ENCODE results near the gene NSF.
"Not testable (repeated sequence)": the region's sequence is repeated elsewhere in the genome, so short reads cannot be mapped to it uniquely, and the experiment has no call there.

The NSF gene

DNA sequence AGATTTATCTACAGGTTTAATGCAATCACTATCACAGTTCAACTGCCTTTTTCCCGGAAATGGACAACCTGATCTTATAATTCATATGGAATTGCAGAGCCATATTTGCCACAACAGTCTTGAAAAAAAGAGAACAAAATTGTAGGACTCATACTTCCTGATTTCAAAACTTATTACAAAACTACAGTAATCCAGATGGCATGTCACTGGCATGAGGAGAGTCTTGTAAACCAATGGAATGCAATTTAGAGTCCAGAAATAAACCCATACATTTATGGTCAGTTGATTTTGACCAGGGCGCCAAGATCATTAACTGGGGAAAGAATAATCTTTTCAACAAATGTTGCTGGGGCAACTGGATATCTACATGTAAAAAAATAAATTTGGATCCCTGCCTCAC, 20.8 kb downstream of the NSF start:
- H3K27me3 ChIP-seq (replicated peaks in 2 of 5; ENCODE audit: control insufficient read depth in 4 of 5, insufficient read depth in 5 of 5, low read length in 4 of 5); H3K9me3 ChIP-seq (ENCODE audit: control extremely low read depth in 1 of 5, control insufficient read depth in 4 of 5, insufficient read depth in 2 of 5, low read depth in 1 of 5, low read length in 4 of 5); CTCF ChIA-PET; H3K4me3 ChIP-seq (ENCODE audit: control insufficient read depth in 1 of 7, extremely low read depth in 1 of 7, insufficient read depth in 4 of 7, low read depth in 2 of 7, low read length in 6 of 7); H3K36me3 ChIP-seq (ENCODE audit: control insufficient read depth in 4 of 4, insufficient read depth in 4 of 4, low read length in 3 of 4); H3K4me1 ChIP-seq (ENCODE audit: control extremely low read depth in 1 of 4, control insufficient read depth in 4 of 4, insufficient read depth in 4 of 4, low read length in 3 of 4); POLR2A ChIA-PET; DNase-seq; H3K27ac ChIP-seq (ENCODE audit: insufficient read depth in 1 of 2, low read depth in 1 of 2, low read length in 2 of 2, poor library complexity in 1 of 2, severe bottlenecking in 2 of 2): not testable (repeated sequence)
- WGBS (ENCODE audit: insufficient coverage) = no CpG with 5 or more reads among the region's 2 CpGs

DNA sequence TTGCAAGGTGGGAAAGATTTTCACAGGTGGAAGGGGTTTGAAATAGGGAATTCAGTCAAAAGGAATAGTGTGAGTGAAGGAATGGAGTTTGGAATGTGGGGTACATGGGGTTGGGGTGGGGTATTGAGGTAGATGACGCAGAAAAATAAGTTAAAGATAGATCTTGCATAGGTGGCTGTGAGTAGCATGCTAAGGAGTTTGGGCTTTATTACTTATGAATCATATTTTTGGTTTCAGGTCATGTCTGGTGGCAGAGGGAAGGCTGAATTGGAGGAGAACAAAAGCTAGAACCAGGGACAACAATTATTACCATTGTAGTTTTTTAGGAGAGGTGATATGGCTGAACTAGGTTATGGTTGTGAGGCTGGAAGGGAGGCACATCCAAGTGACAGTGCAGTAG, 23.4 kb downstream of the NSF start:
- POLR2A ChIA-PET; H3K4me3 ChIP-seq (ENCODE audit: control insufficient read depth in 1 of 7, extremely low read depth in 1 of 7, insufficient read depth in 4 of 7, low read depth in 2 of 7, low read length in 6 of 7); H3K36me3 ChIP-seq (ENCODE audit: control insufficient read depth in 4 of 4, insufficient read depth in 4 of 4, low read length in 3 of 4); H3K4me1 ChIP-seq (ENCODE audit: control extremely low read depth in 1 of 4, control insufficient read depth in 4 of 4, insufficient read depth in 4 of 4, low read length in 3 of 4); DNase-seq; H3K27ac ChIP-seq (ENCODE audit: insufficient read depth in 1 of 2, low read depth in 1 of 2, low read length in 2 of 2, poor library complexity in 1 of 2, severe bottlenecking in 2 of 2); CTCF ChIA-PET; H3K9me3 ChIP-seq (ENCODE audit: control extremely low read depth in 1 of 5, control insufficient read depth in 4 of 5, insufficient read depth in 2 of 5, low read depth in 1 of 5, low read length in 4 of 5); H3K27me3 ChIP-seq (replicated peaks in 2 of 5; ENCODE audit: control insufficient read depth in 4 of 5, insufficient read depth in 5 of 5, low read length in 4 of 5): not testable (repeated sequence)
- no CpG with 5 or more reads among the region's 1 CpG for WGBS (ENCODE audit: insufficient coverage)

DNA sequence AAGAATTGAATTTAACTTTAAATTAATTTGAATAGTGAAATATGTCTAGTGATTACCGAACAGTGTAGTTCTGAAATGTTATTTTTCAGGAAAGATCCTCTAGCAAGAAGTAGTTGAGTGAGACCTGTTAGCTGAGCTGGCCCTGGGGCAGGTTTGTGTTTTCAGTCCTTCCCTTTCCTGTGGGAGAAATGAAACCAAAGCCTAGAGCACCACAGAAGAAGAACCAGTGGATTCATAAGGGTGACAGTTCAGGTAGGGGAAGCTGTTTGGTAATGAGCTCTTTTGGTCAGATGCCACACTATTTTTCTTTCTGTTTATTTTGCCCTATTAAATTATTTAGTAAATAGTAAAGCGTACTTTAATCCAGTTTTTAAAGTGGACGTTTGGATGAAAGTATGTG, 26.7 kb downstream of the NSF start:
- H3K27ac ChIP-seq (ENCODE audit: insufficient read depth in 1 of 2, low read depth in 1 of 2, low read length in 2 of 2, poor library complexity in 1 of 2, severe bottlenecking in 2 of 2); DNase-seq; H3K27me3 ChIP-seq (replicated peaks in 2 of 5; ENCODE audit: control insufficient read depth in 4 of 5, insufficient read depth in 5 of 5, low read length in 4 of 5); H3K9me3 ChIP-seq (ENCODE audit: control extremely low read depth in 1 of 5, control insufficient read depth in 4 of 5, insufficient read depth in 2 of 5, low read depth in 1 of 5, low read length in 4 of 5); H3K4me3 ChIP-seq (ENCODE audit: control insufficient read depth in 1 of 7, extremely low read depth in 1 of 7, insufficient read depth in 4 of 7, low read depth in 2 of 7, low read length in 6 of 7); CTCF ChIA-PET; H3K36me3 ChIP-seq (ENCODE audit: control insufficient read depth in 4 of 4, insufficient read depth in 4 of 4, low read length in 3 of 4); POLR2A ChIA-PET; H3K4me1 ChIP-seq (ENCODE audit: control extremely low read depth in 1 of 4, control insufficient read depth in 4 of 4, insufficient read depth in 4 of 4, low read length in 3 of 4): not testable (repeated sequence)
- no CpG with 5 or more reads among the region's 3 CpGs for WGBS (ENCODE audit: insufficient coverage)

DNA sequence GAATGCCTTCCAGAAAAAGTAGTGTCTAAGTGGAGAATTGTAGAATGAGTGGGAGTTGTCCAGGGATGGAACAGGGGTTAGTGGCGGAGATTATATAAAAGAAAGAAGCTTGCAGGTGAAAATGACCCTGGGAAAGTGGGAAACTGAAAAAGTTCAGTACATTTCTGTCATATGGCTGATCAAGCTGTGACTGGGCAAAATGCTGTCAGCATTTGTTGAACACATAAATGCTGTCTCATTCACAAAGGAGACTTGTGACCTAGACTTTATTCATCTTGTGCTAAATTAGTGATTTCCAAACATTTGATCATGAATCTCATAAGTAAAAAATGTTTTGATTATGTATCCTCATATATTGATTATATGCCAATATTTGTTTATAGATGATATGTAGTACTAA, 28.5 kb downstream of the NSF start:
- H3K4me3 ChIP-seq (ENCODE audit: control insufficient read depth in 1 of 7, extremely low read depth in 1 of 7, insufficient read depth in 4 of 7, low read depth in 2 of 7, low read length in 6 of 7); H3K9me3 ChIP-seq (ENCODE audit: control extremely low read depth in 1 of 5, control insufficient read depth in 4 of 5, insufficient read depth in 2 of 5, low read depth in 1 of 5, low read length in 4 of 5); H3K27me3 ChIP-seq (replicated peaks in 2 of 5; ENCODE audit: control insufficient read depth in 4 of 5, insufficient read depth in 5 of 5, low read length in 4 of 5); POLR2A ChIA-PET; H3K27ac ChIP-seq (ENCODE audit: insufficient read depth in 1 of 2, low read depth in 1 of 2, low read length in 2 of 2, poor library complexity in 1 of 2, severe bottlenecking in 2 of 2); H3K4me1 ChIP-seq (ENCODE audit: control extremely low read depth in 1 of 4, control insufficient read depth in 4 of 4, insufficient read depth in 4 of 4, low read length in 3 of 4); CTCF ChIA-PET; DNase-seq; H3K36me3 ChIP-seq (ENCODE audit: control insufficient read depth in 4 of 4, insufficient read depth in 4 of 4, low read length in 3 of 4): not testable (repeated sequence)
- WGBS (ENCODE audit: insufficient coverage) = no CpG with 5 or more reads among the region's 1 CpG

DNA sequence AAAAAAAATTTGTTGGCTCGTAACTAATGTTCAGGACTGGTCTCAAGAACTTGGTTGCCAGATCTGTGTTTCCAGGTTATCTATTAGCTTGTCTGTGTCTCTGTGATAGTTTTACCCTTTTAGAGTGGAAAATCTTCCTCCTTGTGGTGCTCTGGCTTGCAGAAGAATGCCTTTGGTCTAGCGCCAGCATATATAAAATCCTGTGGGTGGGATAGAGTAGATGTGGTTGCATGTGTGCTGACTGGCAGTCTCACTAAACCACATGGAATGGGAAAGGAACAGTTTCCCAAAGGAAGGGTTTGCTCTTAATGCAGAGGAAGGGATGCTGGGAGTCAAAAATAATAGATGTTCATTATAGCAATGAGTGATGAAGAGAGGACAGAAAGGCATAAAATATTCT, 33.3 kb downstream of the NSF start:
- H3K27ac ChIP-seq (ENCODE audit: insufficient read depth in 1 of 2, low read depth in 1 of 2, low read length in 2 of 2, poor library complexity in 1 of 2, severe bottlenecking in 2 of 2); DNase-seq; H3K36me3 ChIP-seq (ENCODE audit: control insufficient read depth in 4 of 4, insufficient read depth in 4 of 4, low read length in 3 of 4); POLR2A ChIA-PET; H3K4me3 ChIP-seq (ENCODE audit: control insufficient read depth in 1 of 7, extremely low read depth in 1 of 7, insufficient read depth in 4 of 7, low read depth in 2 of 7, low read length in 6 of 7); H3K4me1 ChIP-seq (ENCODE audit: control extremely low read depth in 1 of 4, control insufficient read depth in 4 of 4, insufficient read depth in 4 of 4, low read length in 3 of 4); CTCF ChIA-PET; H3K9me3 ChIP-seq (ENCODE audit: control extremely low read depth in 1 of 5, control insufficient read depth in 4 of 5, insufficient read depth in 2 of 5, low read depth in 1 of 5, low read length in 4 of 5); H3K27me3 ChIP-seq (replicated peaks in 2 of 5; ENCODE audit: control insufficient read depth in 4 of 5, insufficient read depth in 5 of 5, low read length in 4 of 5): not testable (repeated sequence)
- WGBS (ENCODE audit: insufficient coverage) = no CpG with 5 or more reads among the region's 2 CpGs

DNA sequence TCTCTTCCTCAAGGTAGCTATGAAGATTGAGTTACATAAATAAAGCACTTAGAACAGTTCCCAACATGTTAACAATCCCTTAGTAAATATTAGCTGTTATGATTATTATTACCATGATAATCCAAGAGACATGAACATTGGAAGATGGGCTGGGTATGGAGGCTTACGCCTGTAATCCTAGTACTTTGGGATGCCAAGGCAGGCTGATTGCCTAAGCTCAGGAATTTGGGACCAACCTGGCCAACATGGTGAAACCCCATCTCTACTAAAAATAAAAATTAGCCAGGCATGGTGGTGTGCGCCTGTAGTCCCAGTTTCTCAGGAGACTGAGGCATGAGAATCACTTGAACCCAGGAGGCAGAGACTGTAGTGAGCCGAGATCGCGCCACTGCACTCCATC, 34.3 kb downstream of the NSF start:
- H3K4me1 ChIP-seq (ENCODE audit: control extremely low read depth in 1 of 4, control insufficient read depth in 4 of 4, insufficient read depth in 4 of 4, low read length in 3 of 4); H3K4me3 ChIP-seq (ENCODE audit: control insufficient read depth in 1 of 7, extremely low read depth in 1 of 7, insufficient read depth in 4 of 7, low read depth in 2 of 7, low read length in 6 of 7); CTCF ChIA-PET; H3K27ac ChIP-seq (ENCODE audit: insufficient read depth in 1 of 2, low read depth in 1 of 2, low read length in 2 of 2, poor library complexity in 1 of 2, severe bottlenecking in 2 of 2); H3K27me3 ChIP-seq (replicated peaks in 2 of 5; ENCODE audit: control insufficient read depth in 4 of 5, insufficient read depth in 5 of 5, low read length in 4 of 5); POLR2A ChIA-PET; H3K36me3 ChIP-seq (ENCODE audit: control insufficient read depth in 4 of 4, insufficient read depth in 4 of 4, low read length in 3 of 4); H3K9me3 ChIP-seq (ENCODE audit: control extremely low read depth in 1 of 5, control insufficient read depth in 4 of 5, insufficient read depth in 2 of 5, low read depth in 1 of 5, low read length in 4 of 5); DNase-seq: not testable (repeated sequence)
- no CpG with 5 or more reads among the region's 5 CpGs for WGBS (ENCODE audit: insufficient coverage)

DNA sequence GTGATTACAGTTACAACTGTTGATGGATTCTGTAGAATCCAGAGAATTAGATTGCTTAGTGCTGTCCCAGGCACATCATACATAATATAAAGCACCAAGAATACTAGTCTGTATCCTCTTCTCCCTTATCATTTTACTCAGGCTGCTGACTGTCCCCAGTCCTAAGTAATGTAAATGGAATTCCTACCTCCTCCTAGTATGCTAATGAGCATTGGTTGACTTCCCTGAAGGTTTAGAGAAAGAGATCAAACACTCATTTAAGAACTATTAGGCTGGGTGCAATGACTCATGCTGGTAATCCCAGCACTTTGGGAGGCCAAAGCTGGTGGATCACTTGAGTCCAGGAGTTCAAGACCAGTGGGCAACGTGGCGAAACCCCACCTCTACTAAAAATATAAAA, 37.0 kb downstream of the NSF start:
- H3K4me3 ChIP-seq (ENCODE audit: control insufficient read depth in 1 of 7, extremely low read depth in 1 of 7, insufficient read depth in 4 of 7, low read depth in 2 of 7, low read length in 6 of 7); H3K9me3 ChIP-seq (ENCODE audit: control extremely low read depth in 1 of 5, control insufficient read depth in 4 of 5, insufficient read depth in 2 of 5, low read depth in 1 of 5, low read length in 4 of 5); H3K27ac ChIP-seq (ENCODE audit: insufficient read depth in 1 of 2, low read depth in 1 of 2, low read length in 2 of 2, poor library complexity in 1 of 2, severe bottlenecking in 2 of 2); DNase-seq; POLR2A ChIA-PET; H3K4me1 ChIP-seq (ENCODE audit: control extremely low read depth in 1 of 4, control insufficient read depth in 4 of 4, insufficient read depth in 4 of 4, low read length in 3 of 4); CTCF ChIA-PET; H3K36me3 ChIP-seq (ENCODE audit: control insufficient read depth in 4 of 4, insufficient read depth in 4 of 4, low read length in 3 of 4); H3K27me3 ChIP-seq (replicated peaks in 2 of 5; ENCODE audit: control insufficient read depth in 4 of 5, insufficient read depth in 5 of 5, low read length in 4 of 5): not testable (repeated sequence)
- no CpG with 5 or more reads among the region's 2 CpGs for WGBS (ENCODE audit: insufficient coverage)

Measured in common myeloid progenitor, CD34-positive (primary cell).